ENCODE measurements around the gene IL1RL2. TPM values are rescaled to one million over a fixed set of nuclear protein-coding genes. Genes with fewer than 3 reads are reported as not detected.

The IL1RL2 gene
- total and polyA plus RNA-seq, 4 donors = 0.28 to 2.0 (median 1.2) TPM

- DNase-seq (ENCODE audit: low read depth in 4 of 6, low spot score in 6 of 6) = no peak
- Histone ChIP-seq H3K9me3 (ENCODE audit: control insufficient read depth, insufficient read depth, low read length) (no peaks in the 10 kb centered on the region), H3K4me3 (ENCODE audit: low read depth, low read length) (no peak overlapping the region), H3K4me1 (ENCODE audit: control insufficient read depth, insufficient read depth, low read length) (no peaks in the 10 kb centered on the region), H3K27ac (ENCODE audit: low read depth, low read length) (no peak overlapping the region), H3K36me3 (ENCODE audit: control insufficient read depth, insufficient read depth, low read length) (no peaks in the 10 kb centered on the region), H3K27me3 (ENCODE audit: control insufficient read depth, insufficient read depth, low read length) (no peaks in the 10 kb centered on the region)
- WGBS (ENCODE audit: insufficient coverage) = 100% methylated on average over 4 of the region's 5 CpGs
Observed at GRCh38 chr2:102289129-102289528, 102.3 kb downstream of the IL1RL2 start.

Other genes with a start within 250 kb of the IL1RL2 start
- gene IL1R2, start 195.1 kb upstream of the IL1RL2 start, total RNA-seq = 1 to 10 TPM in 1 of 2 donors, not detected in 1; 1.1 TPM
- gene IL1R2, start 195.1 kb upstream of the IL1RL2 start, polyA plus RNA-seq (ENCODE audit: insufficient read length in 2 of 2) = not detected
- 10 to 100 TPM; 10.9 to 12.6 TPM for gene IL1R1, start 44.3 kb upstream of the IL1RL2 start, total RNA-seq
- gene IL1R1, start 44.3 kb upstream of the IL1RL2 start, polyA plus RNA-seq (ENCODE audit: insufficient read length in 2 of 2) = 1 to 10 TPM; 2.5 to 3.8 TPM
- gene IL1RL1, start 124.5 kb downstream of the IL1RL2 start, total RNA-seq = 1 to 10 TPM in 1 of 2 donors, under 1 TPM in 1; 0.17 to 1.1 TPM
- not detected for gene IL1RL1, start 124.5 kb downstream of the IL1RL2 start, polyA plus RNA-seq (ENCODE audit: insufficient read length in 2 of 2)
- 1 to 10 TPM; 1.2 to 2.1 TPM for gene IL18R1, start 168.8 kb downstream of the IL1RL2 start, total RNA-seq
- under 1 TPM; 0.59 to 0.71 TPM for gene IL18R1, start 168.8 kb downstream of the IL1RL2 start, polyA plus RNA-seq (ENCODE audit: insufficient read length in 2 of 2)
- gene IL18RAP, start 236.1 kb downstream of the IL1RL2 start, total RNA-seq = under 1 TPM; 0.22 to 0.69 TPM
- gene IL18RAP, start 236.1 kb downstream of the IL1RL2 start, polyA plus RNA-seq (ENCODE audit: insufficient read length in 2 of 2) = under 1 TPM in 1 of 2 donors, not detected in 1; 0.09 TPM